ENCODE results near the gene ANKS1B.

DNA sequence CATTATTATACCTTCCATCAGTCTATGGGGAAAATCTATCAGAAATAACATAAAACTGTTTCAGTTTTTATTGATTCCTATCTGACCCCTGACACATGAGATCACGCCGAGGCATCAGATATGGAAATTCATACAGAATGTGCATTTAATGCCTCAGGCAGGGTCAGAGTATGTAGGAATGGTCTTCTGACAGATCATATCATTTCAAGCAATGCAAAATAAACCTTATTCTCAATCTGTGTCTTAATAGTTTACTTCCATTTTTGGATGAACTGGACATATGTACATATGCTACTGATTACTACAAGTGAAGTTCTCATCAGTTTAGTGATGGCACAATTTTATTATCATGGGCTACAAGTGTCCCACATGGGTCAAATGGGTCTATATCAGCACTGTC is 150.0 kb downstream of the ANKS1B start:
- TF ChIP-seq RBAK (tag by site-specific recombination; IDR thresholded peaks at IDR 0.05), result no peak
- TF ChIP-seq, protein P1, sequence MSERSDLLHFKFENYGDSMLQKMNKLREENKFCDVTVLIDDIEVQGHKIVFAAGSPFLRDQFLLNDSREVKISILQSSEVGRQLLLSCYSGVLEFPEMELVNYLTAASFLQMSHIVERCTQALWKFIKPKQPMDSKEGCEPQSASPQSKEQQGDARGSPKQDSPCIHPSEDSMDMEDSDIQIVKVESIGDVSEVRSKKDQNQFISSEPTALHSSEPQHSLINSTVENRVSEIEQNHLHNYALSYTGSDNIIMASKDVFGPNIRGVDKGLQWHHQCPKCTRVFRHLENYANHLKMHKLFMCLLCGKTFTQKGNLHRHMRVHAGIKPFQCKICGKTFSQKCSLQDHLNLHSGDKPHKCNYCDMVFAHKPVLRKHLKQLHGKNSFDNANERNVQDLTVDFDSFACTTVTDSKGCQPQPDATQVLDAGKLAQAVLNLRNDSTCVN (tag by site-specific recombination; optimal IDR thresholded peaks at IDR 0.05), result no peak

All from HEK293 (cell line).